Nephron (organoid): ENCODE results near the gene ANKRD9.

Source experiments
- H3K27ac Mint-ChIP-seq, 3 experiments: 2 replicates each; pipeline ENCODE4 v1.8.0; 2020; ENCODE audit warnings: mixed read lengths in 3 of 3, mild to moderate bottlenecking in 2 of 3, moderate library complexity in 1 of 3
- H3K27me3 Mint-ChIP-seq: 2 replicates; pipeline ENCODE4 v1.8.0; 2021; ENCODE audit warnings: low read depth, mild to moderate bottlenecking, moderate library complexity, mixed read lengths
- H3K36me3 Mint-ChIP-seq: 2 replicates; pipeline ENCODE4 v1.8.0; 2020; ENCODE audit warnings: low read depth, mixed read lengths
- H3K4me1 Mint-ChIP-seq: 2 replicates; pipeline ENCODE4 v1.8.0; 2020; ENCODE audit warnings: mixed read lengths
- H3K4me3 Mint-ChIP-seq, 3 experiments: 2 replicates each; pipeline ENCODE4 v1.8.0; 2020; ENCODE audit warnings: mild to moderate bottlenecking in 3 of 3, mixed read lengths in 3 of 3, moderate library complexity in 2 of 3
- H3K9me3 Mint-ChIP-seq: 2 replicates; pipeline ENCODE4 v1.8.0; 2020; ENCODE audit warnings: mixed read lengths
- TF ChIP-seq, protein P1 (sequence below), 3 experiments: fragments of 200-600 bp; sonication (generic); IDR thresholded peaks; one replicate each; pipeline ENCODE4 v1.5.0; 2021; ENCODE audit warnings: antibody characterized with exemption in 3 of 3; ENCODE audit not compliant: unreplicated experiment in 3 of 3

The ANKRD9 gene

GRCh38 chr14:102539544-102540314 lies 30.2 kb upstream of the ANKRD9 start:
- Mint-ChIP-seq H3K36me3 (no peaks in the 10 kb centered on the region), H3K4me3 (peak overlapping the region in 2 of 3 experiments; percentile 29 to 55), H3K27me3 (peaks cover 5% of the 10 kb centered on the region), H3K9me3 (no peaks in the 10 kb centered on the region), H3K4me1 (peaks cover 21% of the 10 kb centered on the region), H3K27ac (peak overlapping the region; percentile 90 to 98 (median 97))
- TF ChIP-seq, protein P1, sequence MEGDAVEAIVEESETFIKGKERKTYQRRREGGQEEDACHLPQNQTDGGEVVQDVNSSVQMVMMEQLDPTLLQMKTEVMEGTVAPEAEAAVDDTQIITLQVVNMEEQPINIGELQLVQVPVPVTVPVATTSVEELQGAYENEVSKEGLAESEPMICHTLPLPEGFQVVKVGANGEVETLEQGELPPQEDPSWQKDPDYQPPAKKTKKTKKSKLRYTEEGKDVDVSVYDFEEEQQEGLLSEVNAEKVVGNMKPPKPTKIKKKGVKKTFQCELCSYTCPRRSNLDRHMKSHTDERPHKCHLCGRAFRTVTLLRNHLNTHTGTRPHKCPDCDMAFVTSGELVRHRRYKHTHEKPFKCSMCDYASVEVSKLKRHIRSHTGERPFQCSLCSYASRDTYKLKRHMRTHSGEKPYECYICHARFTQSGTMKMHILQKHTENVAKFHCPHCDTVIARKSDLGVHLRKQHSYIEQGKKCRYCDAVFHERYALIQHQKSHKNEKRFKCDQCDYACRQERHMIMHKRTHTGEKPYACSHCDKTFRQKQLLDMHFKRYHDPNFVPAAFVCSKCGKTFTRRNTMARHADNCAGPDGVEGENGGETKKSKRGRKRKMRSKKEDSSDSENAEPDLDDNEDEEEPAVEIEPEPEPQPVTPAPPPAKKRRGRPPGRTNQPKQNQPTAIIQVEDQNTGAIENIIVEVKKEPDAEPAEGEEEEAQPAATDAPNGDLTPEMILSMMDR (IDR thresholded peaks at IDR 0.05; ENCODE audit: unreplicated experiment in 3 of 3) = no peak

DNA sequence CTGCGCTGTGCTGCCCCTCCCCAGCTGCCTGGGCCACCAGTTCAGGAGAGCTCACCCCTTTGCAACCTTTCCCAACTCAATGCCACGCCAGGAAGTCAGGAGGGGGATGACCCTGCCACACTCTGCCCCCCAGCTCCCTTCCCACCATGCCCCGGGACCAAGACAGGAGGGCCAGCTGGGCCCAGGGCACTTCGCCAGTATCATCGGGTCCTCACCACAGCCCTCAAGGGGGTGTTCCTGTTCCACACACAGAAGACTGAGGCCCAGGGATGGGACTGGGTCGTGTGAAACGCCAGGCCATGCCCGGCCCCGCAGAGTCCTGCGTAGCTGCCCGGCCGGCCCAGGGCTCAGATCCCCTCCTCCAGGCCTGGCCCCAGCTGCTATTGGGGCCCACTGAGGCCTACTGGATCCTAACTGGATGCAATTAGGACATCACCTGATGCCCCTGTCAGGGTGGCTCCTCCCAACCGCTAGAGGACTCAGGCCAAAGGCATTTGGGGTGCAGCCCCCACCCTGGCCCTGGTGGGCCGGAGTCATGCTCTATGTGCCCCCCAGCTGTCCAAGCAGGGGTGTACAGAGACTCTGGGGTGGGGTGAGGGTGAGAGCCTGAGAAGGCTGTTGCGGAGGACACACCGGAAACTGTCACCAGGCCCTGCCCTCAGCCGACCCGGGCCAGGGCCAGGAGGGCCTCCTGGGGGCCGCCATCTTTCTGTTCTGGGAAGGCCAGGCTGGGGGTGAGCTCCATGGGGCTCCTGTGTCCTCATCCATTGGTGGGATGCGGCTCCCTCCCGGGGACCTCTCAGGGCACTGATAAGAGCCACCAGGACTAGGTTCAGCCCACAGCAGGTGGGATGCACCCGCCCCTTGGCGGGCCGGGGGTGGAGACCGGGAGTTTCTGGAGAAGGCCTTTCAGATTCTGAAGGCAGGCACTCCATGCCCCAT lies 29.3 kb upstream of the ANKRD9 start:
- H3K4me3 Mint-ChIP-seq = no peak overlapping the region
- no peaks in the 10 kb centered on the region for H3K36me3 Mint-ChIP-seq
- H3K27me3 Mint-ChIP-seq = peaks cover under 1% of the 10 kb centered on the region
- H3K4me1 Mint-ChIP-seq = peaks cover 16% of the 10 kb centered on the region
- H3K9me3 Mint-ChIP-seq = no peaks in the 10 kb centered on the region
- H3K27ac Mint-ChIP-seq = peak overlapping the region in 2 of 3 experiments; percentile 46 to 98
- TF ChIP-seq, protein P1 (IDR thresholded peaks at IDR 0.05; ENCODE audit: unreplicated experiment in 3 of 3) = no peak

- H3K36me3 Mint-ChIP-seq = no peaks in the 10 kb centered on the region
- TF ChIP-seq, protein P1 (IDR thresholded peaks at IDR 0.05; ENCODE audit: unreplicated experiment in 3 of 3) = no peak
- H3K9me3 Mint-ChIP-seq = no peaks in the 10 kb centered on the region
- no peak overlapping the region for H3K4me3 Mint-ChIP-seq
- H3K27me3 Mint-ChIP-seq = no peaks in the 10 kb centered on the region
- H3K27ac Mint-ChIP-seq = peak overlapping the region in 2 of 3 experiments; percentile 46 to 55
- H3K4me1 Mint-ChIP-seq = peaks cover 14% of the 10 kb centered on the region
These were observed 28.5 kb upstream of the ANKRD9 start for GRCh38 chr14:102537981-102538601.

- Mint-ChIP-seq H3K9me3 (no peaks in the 10 kb centered on the region), H3K4me1 (no peaks in the 10 kb centered on the region), H3K36me3 (no peaks in the 10 kb centered on the region), H3K4me3 (no peak overlapping the region), H3K27ac (peak overlapping the region in 1 of 3 experiments; percentile 28), H3K27me3 (no peaks in the 10 kb centered on the region)
- TF ChIP-seq, protein P1 (IDR thresholded peaks at IDR 0.05; ENCODE audit: unreplicated experiment in 3 of 3) = no peak
These were observed 22.7 kb upstream of the ANKRD9 start for GRCh38 chr14:102532204-102532658.

- no peak overlapping the region for H3K4me3 Mint-ChIP-seq
- no peaks in the 10 kb centered on the region for H3K36me3 Mint-ChIP-seq
- peaks cover under 1% of the 10 kb centered on the region for H3K27me3 Mint-ChIP-seq
- TF ChIP-seq, protein P1 (IDR thresholded peaks at IDR 0.05; ENCODE audit: unreplicated experiment in 3 of 3) = no peak
- H3K9me3 Mint-ChIP-seq = no peaks in the 10 kb centered on the region
- peak overlapping the region; percentile 40 to 80 (median 45) for H3K27ac Mint-ChIP-seq
- peaks cover under 1% of the 10 kb centered on the region for H3K4me1 Mint-ChIP-seq
These were observed 21.4 kb upstream of the ANKRD9 start for GRCh38 chr14:102530828-102531478.
